Tibial nerve (tissue), 4 donors: ENCODE measurements around the gene ARL14EPL.

Experiments
- EP300 ChIP-seq, 2 donors: sonication (generic); formaldehyde crosslinking; IDR thresholded peaks; one replicate each; pipeline ENCODE4 v1.6.1; 2017; ENCODE audit warnings: antibody characterized with exemption in 2 of 2, mild to moderate bottlenecking in 1 of 2
- POLR2A ChIP-seq, 2 donors: fragments of 450-650 bp; IDR thresholded peaks; one replicate each; pipeline ENCODE4 v1.6.1; 2017; ENCODE audit warnings: antibody characterized with exemption in 2 of 2, mild to moderate bottlenecking in 2 of 2, moderate library complexity in 2 of 2
- TF ChIP-seq, protein P1 (sequence below), 5 experiments: fragments of 200-600 bp in 3 of 5; fragments of 450-650 bp in 2 of 5; sonication (generic) in 3 of 5; IDR thresholded peaks; one replicate each; pipeline ENCODE4 v1.5.1; 2016 to 2019; ENCODE audit warnings: antibody characterized with exemption in 5 of 5, mild to moderate bottlenecking in 3 of 5, moderate library complexity in 2 of 5

- TF ChIP-seq POLR2A (IDR thresholded peaks at IDR 0.05) (no peak), EP300 (IDR thresholded peaks at IDR 0.05) (no peak)
- TF ChIP-seq, protein P1, sequence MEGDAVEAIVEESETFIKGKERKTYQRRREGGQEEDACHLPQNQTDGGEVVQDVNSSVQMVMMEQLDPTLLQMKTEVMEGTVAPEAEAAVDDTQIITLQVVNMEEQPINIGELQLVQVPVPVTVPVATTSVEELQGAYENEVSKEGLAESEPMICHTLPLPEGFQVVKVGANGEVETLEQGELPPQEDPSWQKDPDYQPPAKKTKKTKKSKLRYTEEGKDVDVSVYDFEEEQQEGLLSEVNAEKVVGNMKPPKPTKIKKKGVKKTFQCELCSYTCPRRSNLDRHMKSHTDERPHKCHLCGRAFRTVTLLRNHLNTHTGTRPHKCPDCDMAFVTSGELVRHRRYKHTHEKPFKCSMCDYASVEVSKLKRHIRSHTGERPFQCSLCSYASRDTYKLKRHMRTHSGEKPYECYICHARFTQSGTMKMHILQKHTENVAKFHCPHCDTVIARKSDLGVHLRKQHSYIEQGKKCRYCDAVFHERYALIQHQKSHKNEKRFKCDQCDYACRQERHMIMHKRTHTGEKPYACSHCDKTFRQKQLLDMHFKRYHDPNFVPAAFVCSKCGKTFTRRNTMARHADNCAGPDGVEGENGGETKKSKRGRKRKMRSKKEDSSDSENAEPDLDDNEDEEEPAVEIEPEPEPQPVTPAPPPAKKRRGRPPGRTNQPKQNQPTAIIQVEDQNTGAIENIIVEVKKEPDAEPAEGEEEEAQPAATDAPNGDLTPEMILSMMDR (IDR thresholded peaks at IDR 0.05) = no peak
Observed at GRCh38 chr5:116004248-116004647, 28.0 kb upstream of the ARL14EPL start.
